AG09319 (cell line): ENCODE measurements around the gene NARF.
"Not testable (repeated sequence)": the region's sequence is repeated elsewhere in the genome, so short reads cannot be mapped to it uniquely, and the experiment has no call there.

Experiments
- DNase-seq: peaks from one replicate; pipeline ENCODE4 v3.0.0-alpha.2; 2010; ENCODE audit warnings: low read depth; ENCODE audit errors: extremely low read depth
- CTCF ChIP-seq: IDR thresholded peaks from 2 replicates; pipeline ENCODE4 v1.5.1; 2011; ENCODE audit warnings: low read depth, mild to moderate bottlenecking, inconsistent platforms, low read length, moderate library complexity

NARF gene

GRCh38 chr17:82536512-82537201 lies 78.1 kb downstream of the NARF start:
- no peak for DNase-seq
- no peak for TF ChIP-seq CTCF

- DNase-seq: not testable (repeated sequence)
Observed at GRCh38 chr17:82537228-82537627, 78.7 kb downstream of the NARF start.

GRCh38 chr17:82539076-82539475 lies 80.5 kb downstream of the NARF start:
- DNase-seq: not testable (repeated sequence)
